Muscle of arm (tissue), 12 donors: ENCODE measurements around the gene CKS1B. TPM values are rescaled to one million over a fixed set of nuclear protein-coding genes. Genes with fewer than 3 reads are reported as not detected.

Source experiments
- polyA plus RNA-seq, 12 donors: library from polyadenylated mRNA; unstranded; fragments of 120-200 nt; gene quantifications; one replicate each; pipeline ENCODE4 v1.2.1, GENCODE V29; 2013; ENCODE audit not compliant: insufficient read length in 12 of 12

The CKS1B gene
- polyA plus RNA-seq, 12 donors = 44.1 to 77.4 (median 65.4) TPM; not detected in 1

Other genes starting within 250 kb of the CKS1B start
- gene KCNN3, start 104.4 kb upstream of the CKS1B start, polyA plus RNA-seq = 10 to 100 TPM in 5 of 12 donors, 1 to 10 TPM in 6, not detected in 1; 5.8 to 12.8 (median 9.5) TPM
- gene PMVK, start 38.0 kb upstream of the CKS1B start, polyA plus RNA-seq = 10 to 100 TPM in 11 of 12 donors, not detected in 1; 20.1 to 28.8 (median 26.1) TPM
- gene PBXIP1, start 18.6 kb upstream of the CKS1B start, polyA plus RNA-seq = 100 to 1,000 TPM in 8 of 12 donors, 10 to 100 TPM in 3, not detected in 1; 74.1 to 186 (median 153) TPM
- gene PYGO2, start 12.9 kb upstream of the CKS1B start, polyA plus RNA-seq = 10 to 100 TPM in 11 of 12 donors, not detected in 1; 21.7 to 39.5 (median 28.7) TPM
- gene SHC1, start 3.9 kb upstream of the CKS1B start, polyA plus RNA-seq = 100 to 1,000 TPM in 1 of 12 donors, 10 to 100 TPM in 10, not detected in 1; 66.6 to 136 (median 92.4) TPM
- gene FLAD1, start 8.7 kb downstream of the CKS1B start, polyA plus RNA-seq = 10 to 100 TPM in 11 of 12 donors, not detected in 1; 13.1 to 23.6 (median 19.7) TPM
- under 1 TPM in 1 of 12 donors, not detected in 11; 0.49 TPM for gene LENEP, start 18.9 kb downstream of the CKS1B start, polyA plus RNA-seq
- 10 to 100 TPM in 4 of 12 donors, 1 to 10 TPM in 7, not detected in 1; 3.9 to 32.4 (median 8.5) TPM for gene ZBTB7B, start 28.1 kb downstream of the CKS1B start, polyA plus RNA-seq
- 1 to 10 TPM in 3 of 12 donors, under 1 TPM in 7, not detected in 2; 0.34 to 1.6 (median 0.57) TPM for gene DCST2, start 59.1 kb downstream of the CKS1B start, polyA plus RNA-seq
- under 1 TPM in 8 of 12 donors, not detected in 4; 0.16 to 0.29 (median 0.24) TPM for gene DCST1, start 59.1 kb downstream of the CKS1B start, polyA plus RNA-seq
- 100 to 1,000 TPM in 1 of 12 donors, 10 to 100 TPM in 10, not detected in 1; 47.2 to 143 (median 56.3) TPM for gene ADAM15, start 76.6 kb downstream of the CKS1B start, polyA plus RNA-seq
- gene EFNA4, start 89.1 kb downstream of the CKS1B start, polyA plus RNA-seq = 10 to 100 TPM in 3 of 12 donors, 1 to 10 TPM in 8, not detected in 1; 4.7 to 12.1 (median 6.5) TPM
- 10 to 100 TPM in 1 of 12 donors, 1 to 10 TPM in 9, not detected in 2; 1.3 to 11.7 (median 2.1) TPM for gene EFNA3, start 104.2 kb downstream of the CKS1B start, polyA plus RNA-seq
- 10 to 100 TPM in 11 of 12 donors, not detected in 1; 19.3 to 35.9 (median 23.3) TPM for gene EFNA1, start 153.2 kb downstream of the CKS1B start, polyA plus RNA-seq
- 10 to 100 TPM in 11 of 12 donors, not detected in 1; 18.5 to 27.5 (median 23.4) TPM for gene SLC50A1, start 161.2 kb downstream of the CKS1B start, polyA plus RNA-seq
- 10 to 100 TPM in 10 of 12 donors, not detected in 2; 13.2 to 24.3 (median 17.5) TPM for gene DPM3, start 165.8 kb downstream of the CKS1B start, polyA plus RNA-seq
- 100 to 1,000 TPM in 5 of 12 donors, 10 to 100 TPM in 6, not detected in 1; 59.2 to 147 (median 99.7) TPM for gene KRTCAP2, start 198.6 kb downstream of the CKS1B start, polyA plus RNA-seq
- gene TRIM46, start 199.2 kb downstream of the CKS1B start, polyA plus RNA-seq = 1 to 10 TPM in 2 of 12 donors, under 1 TPM in 9, not detected in 1; 0.35 to 5.8 (median 0.56) TPM
- gene THBS3, start 233.2 kb downstream of the CKS1B start, polyA plus RNA-seq = 10 to 100 TPM in 11 of 12 donors, not detected in 1; 44.8 to 81.2 (median 63.4) TPM
- gene MTX1, start 234.0 kb downstream of the CKS1B start, polyA plus RNA-seq = 10 to 100 TPM in 11 of 12 donors, not detected in 1; 12.7 to 23.0 (median 19.0) TPM